H1 (cell line): ENCODE data around the gene PACSIN2.

Experiments used
- CEBPB ChIP-seq: IDR thresholded peaks from 2 replicates; pipeline ENCODE4 v1.6.1; 2012; ENCODE audit warnings: low read depth, low read length
- CHD1 ChIP-seq: IDR thresholded peaks from 2 replicates; pipeline ENCODE4 v1.6.1; 2012; ENCODE audit warnings: low read depth, low read length, improper control_type of control experiment
- EZH2 ChIP-seq: fragments of 200-600 bp; sonication (generic); IDR thresholded peaks from 2 replicates; pipeline ENCODE4 v1.7.1; 2012; ENCODE audit warnings: low read depth, mild to moderate bottlenecking, moderate library complexity, low read length, inconsistent platforms; ENCODE audit not compliant: severe bottlenecking
- JUN ChIP-seq: IDR thresholded peaks from 2 replicates; pipeline ENCODE4 v1.6.1; 2011; ENCODE audit warnings: low read depth, mild to moderate bottlenecking, improper control_type of control experiment, low read length
- KDM1A ChIP-seq: fragments of 200-600, 300-600 bp; sonication (generic); IDR thresholded peaks from 2 replicates; pipeline ENCODE4 v1.7.1; 2016; ENCODE audit warnings: mild to moderate bottlenecking, low read length, borderline replicate concordance
- POLR2A ChIP-seq, 2 experiments: IDR thresholded peaks; 1 replicate in 1 of 2; 2 replicates in 1 of 2; pipeline ENCODE4 v1.6.1; 2011; ENCODE audit warnings: low read depth in 2 of 2, low read length in 2 of 2, mild to moderate bottlenecking in 2 of 2; ENCODE audit errors: control extremely low read depth in 1 of 2
- RAD21 ChIP-seq, 2 experiments: IDR thresholded peaks in 1 of 2; conservative IDR thresholded peaks in 1 of 2; 2 replicates each; pipeline ENCODE4 v1.6.1; 2011; ENCODE audit warnings: low read depth in 2 of 2, low read length in 2 of 2, improper control_type of control experiment in 1 of 2, inconsistent platforms in 1 of 2, mild to moderate bottlenecking in 1 of 2, moderate library complexity in 1 of 2
- RNF2 ChIP-seq: fragments of 200-900, 300-1000 bp; sonication (generic); IDR thresholded peaks from 2 replicates; pipeline ENCODE4 v1.7.1; 2016; ENCODE audit warnings: borderline replicate concordance, low read depth, mild to moderate bottlenecking, antibody characterized with exemption, low read length; ENCODE audit not compliant: poor library complexity, severe bottlenecking; ENCODE audit errors: missing control alignments
- SUZ12 ChIP-seq: fragments of 200-600 bp; sonication (generic); IDR thresholded peaks from 2 replicates; pipeline ENCODE4 v1.6.1; 2012; ENCODE audit warnings: mild to moderate bottlenecking, inconsistent platforms, low read length, moderate library complexity, mixed read lengths
- TBP ChIP-seq: IDR thresholded peaks from 2 replicates; pipeline ENCODE4 v1.6.1; 2011; ENCODE audit warnings: low read depth, low read length, improper control_type of control experiment
- TEAD4 ChIP-seq: IDR thresholded peaks from 2 replicates; pipeline ENCODE4 v1.6.1; 2012; ENCODE audit warnings: low read depth, low read length, inconsistent platforms, mixed read lengths
- USF2 ChIP-seq: IDR thresholded peaks from 2 replicates; pipeline ENCODE4 v1.6.1; 2011; ENCODE audit warnings: low read length, improper control_type of control experiment
- TF ChIP-seq, protein P1 (sequence below), 3 experiments: IDR thresholded peaks; 1 replicate in 2 of 3; 2 replicates in 1 of 3; pipeline versions ENCODE4 v1.5.1 to v1.6.1; 2011; ENCODE audit warnings: low read length in 3 of 3, mild to moderate bottlenecking in 3 of 3, inconsistent platforms in 2 of 3, low read depth in 1 of 3, moderate library complexity in 1 of 3; ENCODE audit not compliant: insufficient read depth in 1 of 3; ENCODE audit errors: control extremely low read depth in 1 of 3
- TF ChIP-seq, protein P2 (sequence below): IDR thresholded peaks from 2 replicates; pipeline ENCODE4 v1.6.1; 2012; ENCODE audit warnings: inconsistent platforms

DNA sequence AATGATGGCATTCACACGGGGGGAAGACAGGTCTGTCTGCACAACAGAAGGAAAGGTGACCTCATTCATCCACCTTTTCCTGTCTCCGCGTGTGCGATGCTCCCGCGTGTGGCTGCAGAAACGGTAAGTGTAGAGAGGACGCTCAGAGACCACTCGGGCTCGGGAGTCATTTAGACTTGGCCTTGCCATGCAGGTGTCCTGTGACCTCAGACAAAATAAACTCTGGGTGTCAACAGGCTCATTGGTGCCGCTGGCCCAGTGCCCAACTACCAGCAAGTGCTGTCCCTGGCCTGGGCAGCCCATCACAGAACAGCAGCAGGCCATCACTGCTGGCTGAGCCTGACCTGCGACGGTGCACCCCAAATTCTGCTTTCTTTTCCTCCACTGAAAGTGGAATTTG lies 109.7 kb downstream of the PACSIN2 start:
- no peak for TF ChIP-seq EZH2
- TF ChIP-seq USF2, result no peak
- TF ChIP-seq, protein P1, sequence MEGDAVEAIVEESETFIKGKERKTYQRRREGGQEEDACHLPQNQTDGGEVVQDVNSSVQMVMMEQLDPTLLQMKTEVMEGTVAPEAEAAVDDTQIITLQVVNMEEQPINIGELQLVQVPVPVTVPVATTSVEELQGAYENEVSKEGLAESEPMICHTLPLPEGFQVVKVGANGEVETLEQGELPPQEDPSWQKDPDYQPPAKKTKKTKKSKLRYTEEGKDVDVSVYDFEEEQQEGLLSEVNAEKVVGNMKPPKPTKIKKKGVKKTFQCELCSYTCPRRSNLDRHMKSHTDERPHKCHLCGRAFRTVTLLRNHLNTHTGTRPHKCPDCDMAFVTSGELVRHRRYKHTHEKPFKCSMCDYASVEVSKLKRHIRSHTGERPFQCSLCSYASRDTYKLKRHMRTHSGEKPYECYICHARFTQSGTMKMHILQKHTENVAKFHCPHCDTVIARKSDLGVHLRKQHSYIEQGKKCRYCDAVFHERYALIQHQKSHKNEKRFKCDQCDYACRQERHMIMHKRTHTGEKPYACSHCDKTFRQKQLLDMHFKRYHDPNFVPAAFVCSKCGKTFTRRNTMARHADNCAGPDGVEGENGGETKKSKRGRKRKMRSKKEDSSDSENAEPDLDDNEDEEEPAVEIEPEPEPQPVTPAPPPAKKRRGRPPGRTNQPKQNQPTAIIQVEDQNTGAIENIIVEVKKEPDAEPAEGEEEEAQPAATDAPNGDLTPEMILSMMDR (IDR thresholded peaks at IDR 0.05; ENCODE audit: control extremely low read depth in 1 of 3, insufficient read depth in 1 of 3, low read depth in 1 of 3, low read length in 3 of 3), result no peak
- TF ChIP-seq POLR2A (IDR thresholded peaks at IDR 0.05; ENCODE audit: control extremely low read depth in 1 of 2, low read depth in 2 of 2, low read length in 2 of 2), result no peak
- no peak for TF ChIP-seq KDM1A
- no peak for TF ChIP-seq CEBPB
- no peak for TF ChIP-seq CHD1
- TF ChIP-seq RNF2, result no peak
- no peak for TF ChIP-seq RAD21 (IDR thresholded peaks at IDR 0.05 in 1 of 2, conservative IDR thresholded peaks at IDR 0.05 in 1 of 2; ENCODE audit: low read depth in 2 of 2, low read length in 2 of 2)
- TF ChIP-seq SUZ12, result no peak
- TF ChIP-seq TEAD4, result no peak
- TF ChIP-seq TBP, result no peak
- TF ChIP-seq JUN, result no peak
- TF ChIP-seq, protein P2, sequence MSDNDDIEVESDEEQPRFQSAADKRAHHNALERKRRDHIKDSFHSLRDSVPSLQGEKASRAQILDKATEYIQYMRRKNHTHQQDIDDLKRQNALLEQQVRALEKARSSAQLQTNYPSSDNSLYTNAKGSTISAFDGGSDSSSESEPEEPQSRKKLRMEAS, result no peak
